Bone marrow (tissue), 2 donors: ENCODE results near the gene FNBP1.
"Not testable (repeated sequence)": the region's sequence is repeated elsewhere in the genome, so short reads cannot be mapped to it uniquely, and the experiment has no call there.

Experiments used
- DNase-seq, 2 donors: peaks; one replicate each; lab custom pipeline; 2025; lab: John Stamatoyannopoulos, UW

The FNBP1 gene

DNA sequence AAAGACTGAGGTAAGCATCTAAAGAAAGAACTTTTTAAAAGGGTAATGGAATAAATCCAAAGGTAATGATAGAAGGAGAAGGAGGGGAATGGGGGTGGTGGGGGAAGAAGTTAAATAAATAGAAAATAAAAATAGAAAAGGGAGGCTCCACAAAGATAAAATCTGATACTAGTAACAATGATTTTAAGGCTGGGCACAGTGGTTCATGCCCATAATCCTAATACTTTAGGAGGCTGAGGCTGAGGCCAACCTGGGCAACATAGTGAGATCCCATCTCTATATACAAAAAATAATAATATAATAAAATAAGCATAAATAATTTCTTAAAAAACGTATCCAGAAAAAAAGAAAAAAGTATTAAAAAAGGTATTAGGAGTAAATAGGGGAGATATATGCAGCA lies 89.3 kb downstream of the FNBP1 start:
- no peak for DNase-seq

DNA sequence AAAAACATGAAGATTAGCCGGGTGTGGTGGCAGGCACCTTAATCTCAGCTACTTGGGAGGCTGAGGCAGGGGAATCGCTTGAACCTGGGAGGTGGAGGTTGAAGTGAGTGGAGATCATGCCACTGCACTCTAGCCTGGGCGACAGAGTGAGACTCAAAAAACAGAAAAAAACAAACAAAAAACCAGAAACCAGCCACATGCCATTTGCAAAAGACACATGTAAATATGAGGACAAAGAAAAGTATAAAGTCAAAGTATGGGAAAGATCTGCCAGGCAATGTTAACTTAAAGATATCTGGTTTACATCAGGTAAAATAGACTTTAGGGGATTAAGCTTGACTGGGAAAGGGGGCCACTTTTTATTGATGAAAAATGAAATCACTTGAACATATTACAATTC lies 90.7 kb downstream of the FNBP1 start:
- DNase-seq: no peak

- DNase-seq: no peak
Measured at GRCh38 chr9:129949821-129950220, 93.2 kb downstream of the FNBP1 start.

GRCh38 chr9:129948626-129949025 lies 94.4 kb downstream of the FNBP1 start:
- not testable (repeated sequence) for DNase-seq

- DNase-seq: no peak
Measured at GRCh38 chr9:129946246-129946995, 96.6 kb downstream of the FNBP1 start.

DNA sequence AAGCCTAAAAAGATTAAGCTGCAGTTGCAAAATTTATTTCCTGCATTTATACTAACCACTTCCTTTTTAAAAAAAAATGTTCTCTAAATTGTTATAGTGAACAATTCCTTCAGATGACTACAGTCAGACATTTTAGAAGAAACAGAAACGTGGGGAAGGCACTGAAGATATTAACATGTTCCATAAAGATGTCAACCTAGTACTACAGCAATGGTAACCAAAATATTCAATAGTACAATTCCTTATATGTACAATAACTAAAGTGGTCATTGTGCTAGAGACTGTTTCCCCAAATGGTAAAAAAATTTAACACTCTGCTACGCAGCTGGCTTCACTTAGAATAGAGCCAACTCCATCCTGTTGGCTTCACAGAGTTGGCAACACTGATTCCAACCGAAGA lies 97.7 kb downstream of the FNBP1 start:
- peak in 1 of 2 donors; percentile 61 for DNase-seq

DNA sequence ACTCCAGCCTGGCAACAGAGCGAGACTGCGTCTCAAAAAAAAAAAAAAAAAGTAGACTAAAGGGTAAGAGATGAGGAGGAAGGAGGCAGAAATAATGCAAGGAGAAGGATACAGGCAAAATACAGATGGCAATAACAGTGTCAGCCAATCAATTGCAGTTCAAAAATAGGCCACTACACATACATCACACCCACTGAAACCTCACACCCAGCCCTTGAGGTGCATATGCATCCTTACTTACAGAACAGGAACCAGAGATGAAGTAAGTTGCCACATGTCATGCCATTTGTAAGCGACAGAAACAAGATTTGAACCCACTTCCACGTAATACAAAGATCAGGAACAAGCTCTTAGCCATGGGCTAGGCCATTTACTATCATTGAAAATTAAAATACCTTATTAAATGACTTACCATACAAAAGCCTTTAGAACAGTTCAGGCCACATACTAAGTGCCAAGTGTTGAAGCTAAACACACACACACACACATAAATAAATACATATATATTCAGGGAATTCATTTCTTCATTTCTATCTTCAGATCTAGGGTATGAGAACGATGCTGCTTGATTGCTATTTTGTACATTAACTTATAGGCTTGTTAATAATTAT lies 98.4 kb downstream of the FNBP1 start:
- DNase-seq: peak in 1 of 2 donors; percentile 18

DNA sequence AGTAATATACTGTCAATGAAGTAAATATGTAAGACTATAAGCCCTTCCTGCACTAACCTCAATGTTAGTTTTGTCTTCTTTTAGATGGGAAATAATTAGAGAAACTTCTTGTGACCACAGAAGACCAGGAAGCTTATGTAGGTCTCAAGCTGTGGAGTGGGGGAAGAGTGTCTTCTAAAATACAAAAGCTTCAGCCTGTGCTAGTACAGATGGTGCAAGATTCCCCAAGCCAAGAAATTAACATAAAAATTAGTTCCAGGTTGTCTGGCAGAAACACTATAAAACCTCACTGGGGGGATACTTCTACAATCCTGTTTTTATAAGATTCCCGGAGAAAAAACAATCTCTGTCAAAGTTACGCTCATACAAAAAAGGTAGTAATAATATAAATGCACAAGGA lies 103.6 kb downstream of the FNBP1 start:
- DNase-seq: no peak

- no peak for DNase-seq
Measured at GRCh38 chr9:129938291-129938979, 104.6 kb downstream of the FNBP1 start.

DNA sequence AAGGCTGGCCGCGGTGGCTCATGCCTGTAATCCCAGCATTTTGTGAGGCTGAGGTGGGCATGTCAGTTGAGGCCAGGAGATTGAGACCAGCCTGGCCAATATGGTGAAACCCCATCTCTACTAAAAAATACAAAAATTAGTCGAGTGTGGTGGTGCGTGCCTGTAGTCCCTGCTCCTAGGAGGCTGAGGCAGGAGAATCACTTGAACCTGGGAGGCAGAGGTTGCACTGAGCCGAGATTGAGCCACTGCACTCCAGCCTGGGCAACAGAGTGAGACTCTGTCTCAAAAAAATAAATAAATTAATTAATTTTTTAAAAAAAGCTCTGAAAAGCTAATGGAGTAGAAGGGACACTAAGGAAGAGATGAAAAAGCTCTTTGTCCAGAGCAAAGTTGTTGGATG lies 105.1 kb downstream of the FNBP1 start:
- DNase-seq: not testable (repeated sequence)

- no peak for DNase-seq
Measured at GRCh38 chr9:129936222-129936621, 106.8 kb downstream of the FNBP1 start.

DNA sequence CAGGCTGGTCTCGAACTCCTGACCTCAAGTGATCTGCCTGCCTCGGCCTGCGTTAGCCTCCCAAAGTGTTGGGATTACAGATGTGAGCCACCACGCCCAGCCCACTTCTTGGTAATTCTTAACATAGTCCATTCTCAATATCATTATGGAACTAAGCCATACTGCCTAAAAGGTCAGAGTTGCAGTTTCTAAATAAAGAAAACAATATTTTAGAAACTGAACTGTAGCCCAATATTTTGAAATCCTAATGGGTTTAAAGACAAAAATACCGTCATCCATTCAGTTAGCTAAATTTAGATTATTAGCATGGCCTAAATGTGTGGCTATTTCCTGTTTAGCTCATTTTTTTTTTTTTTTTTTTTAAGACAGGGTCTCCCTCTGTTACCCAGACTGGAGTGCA lies 108.2 kb downstream of the FNBP1 start:
- no peak for DNase-seq

GRCh38 chr9:129934041-129934591 lies 108.9 kb downstream of the FNBP1 start:
- no peak for DNase-seq

DNA sequence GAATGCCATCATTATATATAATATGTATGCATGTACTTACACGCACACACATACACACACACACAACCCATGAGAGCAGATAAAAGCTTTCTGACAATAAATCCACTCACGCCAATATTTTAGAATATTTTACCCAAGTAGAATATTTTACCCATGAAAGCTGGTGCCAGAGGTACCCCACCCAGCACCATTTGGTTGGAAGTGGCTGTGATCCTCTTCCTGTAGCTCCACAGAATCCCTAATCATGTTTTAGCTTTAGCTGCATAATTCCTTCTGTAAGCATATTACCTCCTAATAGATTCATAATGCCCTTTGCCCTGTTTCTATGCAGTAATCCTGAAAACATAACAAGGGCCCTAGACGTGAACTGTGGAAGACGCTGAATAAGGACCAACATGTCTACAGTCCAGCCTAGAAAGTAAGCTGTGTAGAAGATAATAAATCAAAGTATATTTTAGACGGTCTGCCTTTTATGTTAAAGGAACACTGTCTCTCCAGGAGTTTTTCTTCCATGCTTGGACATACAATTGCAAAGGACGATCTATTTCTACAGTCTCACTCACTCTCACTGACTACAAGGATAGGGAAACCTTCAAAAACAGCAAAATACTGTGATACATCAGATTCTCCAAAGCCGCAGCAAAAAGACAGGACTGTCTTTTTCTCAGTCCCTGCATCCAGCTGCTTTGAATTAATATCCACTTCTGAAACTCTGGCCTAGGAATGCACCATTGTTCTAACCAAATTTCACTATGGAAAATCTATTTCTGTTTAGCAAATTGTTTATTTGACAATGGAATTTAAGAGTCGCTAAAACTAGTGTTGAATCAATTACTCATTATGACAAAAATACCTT lies 109.6 kb downstream of the FNBP1 start:
- no peak for DNase-seq

DNA sequence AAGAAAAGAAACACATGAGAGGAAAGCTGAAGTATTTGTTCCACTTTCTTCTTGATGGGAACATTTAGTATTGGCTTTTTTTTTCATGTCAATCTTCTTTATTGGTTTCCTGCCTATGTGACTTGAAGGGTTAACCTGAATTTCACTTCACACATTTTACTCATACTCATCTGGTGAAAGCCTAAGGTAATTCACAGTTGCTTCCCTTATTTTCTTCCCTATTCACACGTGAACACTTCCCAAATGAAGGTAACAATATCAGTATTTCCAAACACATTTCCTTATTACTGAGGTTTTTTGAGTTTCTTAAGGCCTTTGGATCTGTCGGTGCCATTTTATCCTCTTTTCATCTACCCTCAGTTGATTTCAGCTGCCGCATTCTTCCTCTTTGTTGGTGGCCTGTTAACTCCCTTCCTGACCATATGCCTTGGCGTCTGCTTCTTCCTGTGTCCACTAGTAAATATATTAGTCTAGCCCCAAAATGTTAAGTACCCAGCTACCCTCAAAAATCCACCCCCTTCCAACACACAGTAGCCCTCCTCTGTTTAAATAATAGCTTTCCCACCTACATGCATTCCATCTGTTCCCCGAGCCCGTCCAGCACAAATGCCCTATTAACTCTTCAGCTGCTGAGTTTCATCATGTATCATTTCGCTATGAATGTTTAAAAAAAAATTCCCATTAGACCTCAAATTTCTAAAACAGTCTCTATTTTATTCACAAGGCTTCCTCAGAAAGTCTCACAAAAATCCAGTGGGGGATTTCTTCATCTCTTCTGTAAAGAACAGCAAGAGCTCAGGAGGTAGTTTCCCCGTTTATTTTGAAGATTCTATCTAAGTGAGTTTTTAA lies 110.5 kb downstream of the FNBP1 start:
- no peak for DNase-seq

DNA sequence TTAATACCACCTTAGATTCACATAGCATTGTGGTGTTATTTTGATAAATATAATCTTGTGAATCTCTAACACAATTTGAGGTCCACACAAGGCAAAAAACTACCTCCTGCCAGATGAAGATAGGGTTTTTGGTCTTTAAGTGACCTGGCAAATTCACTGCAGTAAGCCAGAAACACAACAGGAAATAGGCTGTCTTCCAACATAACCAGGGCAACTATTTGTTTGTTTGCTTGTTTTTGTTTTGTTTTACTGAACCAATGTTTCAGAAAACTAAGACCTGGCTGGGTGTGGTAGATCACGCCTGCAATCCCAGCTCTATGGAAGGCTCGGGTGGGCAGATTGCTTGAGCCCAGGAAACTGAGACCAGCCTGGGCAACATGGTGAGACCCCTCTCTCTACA lies 112.2 kb downstream of the FNBP1 start:
- DNase-seq: no peak

DNA sequence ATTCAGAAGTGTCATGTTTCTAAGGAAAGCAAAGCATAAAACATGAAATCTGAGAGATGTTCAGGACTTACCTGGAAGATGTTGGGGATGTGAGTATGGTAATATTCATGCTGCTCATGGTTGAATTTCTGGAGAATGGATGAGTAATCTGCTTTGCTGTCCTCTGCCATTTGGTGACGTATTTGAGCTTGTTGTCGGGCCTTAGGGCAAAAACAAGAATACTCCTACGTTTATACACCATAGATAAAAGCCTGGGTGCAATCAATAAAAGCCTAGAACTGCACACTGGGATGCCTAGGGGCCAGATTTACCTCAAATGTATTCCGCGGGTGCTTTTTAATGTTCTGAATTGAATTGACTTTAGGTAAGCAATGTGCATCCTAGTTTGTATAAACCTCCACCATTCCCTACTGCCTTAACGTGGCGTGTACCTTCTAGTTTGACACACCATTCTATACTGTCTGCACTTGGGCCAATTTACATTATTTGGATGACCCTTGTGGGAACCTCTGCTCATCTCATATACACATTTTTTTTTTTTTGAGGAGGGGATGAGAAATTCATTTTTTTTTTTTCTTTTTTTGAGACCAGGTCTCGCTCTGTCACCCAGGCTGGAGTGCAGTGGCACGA lies 113.4 kb downstream of the FNBP1 start:
- DNase-seq: no peak

DNA sequence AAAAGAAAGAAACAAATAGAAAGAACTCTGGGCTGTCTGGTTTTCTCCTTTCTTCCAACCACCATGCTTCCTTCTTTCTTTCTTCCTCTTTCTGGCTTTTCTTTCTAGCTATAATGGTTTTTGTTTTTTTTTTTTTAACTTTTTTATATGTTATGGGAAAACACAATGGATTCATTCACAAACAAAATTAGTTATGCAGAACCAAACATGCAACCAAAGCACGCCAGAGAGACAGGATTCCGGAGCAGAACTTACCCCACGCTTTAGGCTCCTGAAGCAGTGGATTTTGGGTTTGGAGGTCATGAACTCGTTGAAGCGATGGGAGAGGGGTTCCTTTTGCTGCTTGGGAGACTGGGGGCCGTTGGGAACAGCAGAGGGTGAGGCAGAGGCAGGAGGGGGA lies 119.4 kb downstream of the FNBP1 start:
- DNase-seq: no peak

DNA sequence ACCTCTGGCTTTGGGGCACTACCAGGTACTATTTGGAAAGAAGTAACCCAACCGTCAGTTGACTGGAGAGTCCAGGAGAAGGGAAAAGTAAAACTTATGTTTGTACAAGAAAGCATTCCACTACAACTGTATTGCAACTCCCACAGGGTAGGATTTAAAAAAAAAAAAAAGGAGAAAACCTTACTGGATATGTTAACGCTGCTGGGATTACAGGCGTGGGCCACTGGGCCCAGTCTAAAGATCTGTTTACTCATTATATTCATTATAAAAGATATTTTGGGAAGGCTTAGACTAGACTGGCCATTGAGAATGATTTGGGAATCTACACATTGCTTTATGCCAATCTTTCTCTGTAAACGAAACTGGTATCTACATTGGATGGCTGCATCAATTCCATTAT lies 121.1 kb downstream of the FNBP1 start:
- DNase-seq: no peak

GRCh38 chr9:129919841-129920240 lies 123.1 kb downstream of the FNBP1 start:
- DNase-seq: no peak

- no peak for DNase-seq
Measured at GRCh38 chr9:129919277-129919676, 123.7 kb downstream of the FNBP1 start.
